HG02610 (cell line): Measurements from ENCODE around the gene TNS1.

ENCODE experiments used
- ATAC-seq: cut with Tn5 transposase; IDR thresholded peaks from one replicate; pipeline ENCODE4 v1.9.1; 2021; ENCODE audit warnings: mild to moderate bottlenecking, moderate library complexity; ENCODE audit not compliant: unreplicated experiment

Gene TNS1

GRCh38 chr2:218002143-218002844, 501 bp downstream of the TNS1 start:
- ATAC-seq: no peak

DNA sequence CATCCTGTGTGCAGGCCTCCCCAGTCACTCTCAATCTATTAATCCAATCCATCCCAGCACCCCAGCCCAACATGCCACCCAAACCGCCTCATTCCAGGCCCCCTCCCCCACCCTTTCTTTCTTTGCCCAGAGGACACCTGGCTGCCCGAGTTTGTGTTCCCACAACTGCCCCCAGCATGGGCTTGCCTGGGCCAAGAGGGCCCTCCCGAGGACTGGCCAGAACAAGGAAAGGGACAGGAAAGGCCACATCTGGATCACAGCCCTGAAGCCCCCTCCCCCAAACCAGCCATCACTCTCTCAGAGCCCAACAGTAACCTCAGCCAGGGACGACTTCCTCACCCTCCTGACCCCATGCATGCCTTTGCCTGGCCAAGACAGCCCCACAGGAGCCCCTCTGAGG, 1.2 kb downstream of the TNS1 start:
- no peak for ATAC-seq

DNA sequence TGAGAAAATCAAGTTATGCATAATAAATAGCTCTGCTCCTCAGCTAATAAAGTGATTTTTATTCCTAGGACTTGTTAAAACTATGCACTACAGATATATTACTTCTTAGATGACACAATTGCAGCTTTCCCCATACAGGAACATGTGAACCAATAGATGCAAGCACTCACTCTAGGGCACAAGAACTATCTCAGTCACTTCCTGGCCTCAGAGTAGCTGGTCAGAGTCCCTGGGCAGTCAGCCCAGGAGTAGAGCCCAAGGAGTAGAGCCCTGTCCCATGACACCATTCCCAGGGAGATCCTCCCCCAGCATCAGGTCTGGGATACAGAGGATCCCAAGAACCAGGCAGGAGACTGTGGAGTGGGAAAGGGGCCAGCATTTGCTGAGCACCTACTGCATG, 2.7 kb downstream of the TNS1 start:
- ATAC-seq: no peak

DNA sequence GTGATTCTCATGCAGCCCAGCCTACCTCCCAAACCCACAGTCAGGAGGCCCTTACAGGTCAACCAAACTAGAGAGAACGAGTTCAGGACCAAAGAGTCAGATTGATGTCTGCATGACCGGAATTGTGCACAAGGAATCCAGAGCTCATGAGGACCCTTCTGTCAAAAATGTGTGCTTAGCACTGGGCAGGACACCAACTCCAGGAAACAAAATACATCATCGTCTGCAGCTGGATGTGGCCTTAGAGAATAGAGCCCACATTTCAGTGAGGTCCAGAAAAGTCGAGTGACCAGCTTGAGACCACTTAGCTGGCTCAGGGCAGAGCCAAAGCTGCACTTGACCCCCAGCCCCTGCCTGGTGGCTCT, 3.2 kb downstream of the TNS1 start:
- ATAC-seq: no peak

GRCh38 chr2:217998926-217999594, 3.7 kb downstream of the TNS1 start:
- no peak for ATAC-seq

GRCh38 chr2:217997510-217997909, 5.3 kb downstream of the TNS1 start:
- ATAC-seq: no peak

GRCh38 chr2:217996361-217996760, 6.4 kb downstream of the TNS1 start:
- no peak for ATAC-seq

- no peak for ATAC-seq
Measured at GRCh38 chr2:217995731-217996231, 7.0 kb downstream of the TNS1 start.

GRCh38 chr2:217994776-217995274, 8.0 kb downstream of the TNS1 start:
- ATAC-seq: no peak

DNA sequence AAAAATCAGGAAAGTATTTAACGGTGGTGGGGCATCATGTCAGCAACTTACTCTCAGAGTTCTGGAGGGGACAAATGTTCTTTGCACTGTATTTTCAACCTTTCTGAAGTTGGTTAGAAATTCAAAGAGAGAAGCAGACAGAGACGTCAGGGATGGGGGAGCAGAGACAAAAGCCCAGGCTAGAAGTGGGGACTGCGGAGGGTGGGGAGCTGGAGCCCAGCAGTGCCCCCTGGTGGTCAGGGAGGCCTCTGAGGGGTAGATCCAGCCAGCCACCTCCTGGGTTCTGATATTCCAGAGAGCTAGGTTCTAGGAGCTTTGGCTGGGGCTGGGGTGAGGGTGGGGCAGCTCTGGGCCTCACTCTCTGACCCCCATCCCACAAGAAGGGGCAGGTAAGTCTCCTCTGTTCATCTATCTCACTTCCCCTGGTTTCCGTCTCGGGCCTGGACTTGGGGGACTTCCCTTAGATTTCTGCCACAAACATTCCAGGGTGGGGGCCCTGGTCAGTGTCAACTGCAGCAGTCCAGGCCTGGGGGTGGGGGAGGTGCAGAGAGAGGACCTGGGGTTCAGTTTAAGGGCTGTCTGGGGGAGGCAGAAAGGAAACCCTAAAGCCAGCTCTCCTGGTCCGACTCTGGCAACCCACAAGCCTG, 8.9 kb downstream of the TNS1 start:
- ATAC-seq: no peak

DNA sequence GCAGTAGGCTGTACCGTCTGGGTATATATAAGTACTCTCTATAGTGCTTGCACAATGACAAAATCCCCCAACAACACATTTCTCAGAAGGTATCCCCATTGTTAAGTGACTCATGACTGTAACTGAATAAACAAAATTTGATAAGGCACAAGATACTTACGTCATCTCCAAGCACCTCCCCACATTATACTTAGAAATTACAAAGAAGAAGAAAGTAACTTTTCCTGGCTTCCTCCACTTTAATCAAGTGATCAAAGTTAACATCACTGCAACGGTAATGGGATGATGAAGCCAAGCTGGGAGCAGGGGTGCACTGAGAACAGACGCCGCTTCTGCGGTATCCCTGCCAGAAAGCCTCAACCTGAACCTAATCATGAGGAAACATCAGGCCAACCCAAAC, 9.7 kb downstream of the TNS1 start:
- ATAC-seq: no peak

DNA sequence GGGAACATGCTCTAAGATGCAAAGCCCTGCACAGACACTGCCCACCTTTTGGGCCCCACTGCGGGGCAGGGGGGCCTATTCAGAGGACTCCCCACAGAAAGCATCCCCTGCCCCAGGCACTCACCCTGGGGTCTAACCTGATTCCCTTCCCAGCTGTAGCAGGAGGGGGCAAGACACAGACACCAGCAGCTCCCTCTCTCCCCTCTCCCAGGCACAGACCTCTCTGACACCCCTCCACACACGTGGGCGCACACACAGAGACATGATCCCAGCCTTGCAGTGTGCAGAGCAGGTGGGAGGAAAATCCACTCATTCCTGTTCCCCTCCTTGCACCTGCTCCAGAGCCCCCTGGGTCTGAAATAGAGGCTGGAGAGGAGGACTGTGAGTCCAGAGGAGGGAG, 10.7 kb downstream of the TNS1 start:
- no peak for ATAC-seq

GRCh38 chr2:217990791-217991465, 11.9 kb downstream of the TNS1 start:
- no peak for ATAC-seq

DNA sequence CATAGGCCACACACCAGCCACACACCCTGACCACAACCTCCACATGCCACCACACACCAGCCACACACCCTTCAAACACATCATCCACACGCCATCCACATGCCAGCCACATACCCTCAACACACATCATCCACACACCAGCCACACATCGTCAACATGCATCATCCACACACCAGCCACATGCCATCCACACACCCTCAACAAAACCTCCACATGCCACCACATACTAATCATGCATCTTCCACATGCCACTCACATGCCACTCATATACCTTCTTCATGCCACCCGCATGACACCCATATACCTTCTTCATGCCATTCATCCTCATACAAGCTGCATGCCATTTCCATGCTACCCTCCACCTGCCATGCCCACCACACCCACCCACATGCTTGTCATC, 12.4 kb downstream of the TNS1 start:
- no peak for ATAC-seq

- no peak for ATAC-seq
Measured at GRCh38 chr2:217989221-217989948, 13.4 kb downstream of the TNS1 start.

DNA sequence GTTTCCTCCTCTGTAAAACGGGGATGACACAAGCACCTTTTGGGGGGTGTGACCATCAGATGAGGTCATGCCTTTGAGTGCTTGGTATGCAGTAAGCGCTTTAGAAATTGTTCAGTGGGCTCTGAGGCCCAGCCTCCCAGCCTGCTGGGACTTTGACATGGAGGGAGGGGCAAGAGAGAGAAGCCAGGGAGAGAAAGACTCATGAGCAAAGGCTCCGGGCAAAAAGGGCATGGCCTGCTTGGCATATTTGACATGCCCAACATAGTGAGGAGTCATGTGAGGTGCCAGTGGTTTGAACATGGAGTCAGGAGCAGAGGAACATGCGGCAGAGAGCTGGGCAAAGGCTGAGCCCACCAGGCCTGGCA, 14.0 kb downstream of the TNS1 start:
- no peak for ATAC-seq

DNA sequence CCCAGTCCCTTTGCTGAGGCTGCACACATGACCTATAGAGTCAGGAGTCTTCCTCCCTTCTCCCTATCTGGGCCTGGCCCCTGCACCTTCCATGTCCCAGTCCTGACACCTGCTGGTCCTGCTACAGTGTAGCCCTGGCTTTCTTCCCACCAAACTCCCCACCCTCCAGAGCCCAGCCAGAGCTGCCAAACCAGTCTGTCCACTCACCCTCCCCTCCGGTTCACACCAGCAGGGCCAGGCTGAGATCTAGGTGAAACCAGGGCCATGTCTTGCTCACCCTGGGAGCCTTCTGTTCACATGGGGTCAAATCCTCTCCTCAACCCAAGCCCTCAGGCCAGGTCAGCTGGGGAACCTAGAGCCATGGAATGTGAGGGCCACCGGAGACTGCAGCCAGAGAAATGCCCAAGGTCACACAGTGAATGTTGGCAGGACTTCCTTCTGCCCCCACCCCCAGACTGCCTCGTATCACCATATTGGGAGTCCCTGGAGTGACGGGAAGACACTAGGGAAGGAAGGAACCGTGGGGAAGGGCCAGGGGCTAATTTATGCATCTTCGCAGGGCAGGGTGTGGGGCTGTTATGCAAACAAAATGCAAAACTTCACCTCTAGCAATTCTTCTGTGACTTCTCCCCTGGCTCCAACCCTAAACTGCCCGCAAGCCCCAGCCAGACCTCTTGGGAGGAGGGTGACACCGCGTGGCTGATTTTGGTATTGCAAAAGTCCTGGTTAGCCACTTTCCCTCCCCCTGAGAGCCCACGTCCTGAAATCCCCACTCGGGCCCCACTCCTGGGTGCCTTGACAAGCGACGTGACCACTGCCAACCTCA, 14.6 kb downstream of the TNS1 start:
- peak; percentile 51 for ATAC-seq

GRCh38 chr2:217987391-217987790, 15.4 kb downstream of the TNS1 start:
- no peak for ATAC-seq

DNA sequence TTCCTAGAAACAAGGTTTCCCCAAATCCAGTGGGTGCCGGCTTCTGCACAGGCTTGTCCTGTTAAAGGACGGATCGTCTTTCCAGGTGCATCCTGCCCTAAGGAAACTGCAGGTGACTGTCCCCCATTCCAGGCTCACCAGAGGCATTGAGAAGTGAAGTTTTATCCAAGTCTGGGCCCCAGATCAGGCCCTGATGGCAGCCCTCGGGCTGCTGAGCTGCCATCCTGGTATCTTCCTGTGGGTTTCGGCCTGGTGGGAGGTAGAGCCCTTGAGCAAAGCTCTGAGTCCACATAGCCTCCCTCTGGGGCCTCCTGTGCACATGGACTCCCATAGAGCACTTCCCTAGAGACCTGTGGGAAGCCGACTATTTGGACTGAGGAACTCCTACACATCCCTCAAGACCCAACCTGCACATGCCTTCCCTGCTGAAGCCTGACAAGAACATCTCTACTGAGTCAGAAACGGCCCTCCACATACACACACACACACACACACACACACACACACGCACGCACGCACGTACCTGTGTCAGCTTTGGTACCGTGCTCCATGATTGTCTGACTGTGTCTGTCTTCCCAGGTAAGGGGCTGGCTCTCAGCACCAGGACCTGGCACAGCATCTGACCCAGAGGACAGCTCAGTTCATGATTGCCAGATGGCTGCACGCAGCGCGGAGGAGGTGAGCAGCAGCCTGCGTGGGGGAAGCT, 16.4 kb downstream of the TNS1 start:
- ATAC-seq: no peak
